Progenitor cell of endocrine pancreas (in vitro differentiated cells): ENCODE data around the gene C11orf86. TPM values are rescaled to one million over a fixed set of nuclear protein-coding genes. Genes with fewer than 3 reads are reported as not detected.
"Not testable (repeated sequence)": the region's sequence is repeated elsewhere in the genome, so short reads cannot be mapped to it uniquely, and the experiment has no call there.

Source experiments
- DNase-seq: peaks from one replicate; pipeline ENCODE4 v3.0.0; 2021; ENCODE audit warnings: low spot score; ENCODE audit not compliant: unreplicated experiment
- H3K27ac Mint-ChIP-seq: 2 replicates; pipeline ENCODE4 v1.8.0; 2021; ENCODE audit warnings: mild to moderate bottlenecking, moderate library complexity, mixed read lengths
- H3K27me3 Mint-ChIP-seq: 2 replicates; pipeline ENCODE4 v1.8.0; 2021; ENCODE audit warnings: mixed read lengths
- H3K36me3 Mint-ChIP-seq: 2 replicates; pipeline ENCODE4 v1.8.0; 2022; ENCODE audit warnings: mixed read lengths; ENCODE audit not compliant: insufficient read depth
- H3K4me1 Mint-ChIP-seq: 2 replicates; pipeline ENCODE4 v1.8.0; 2021; ENCODE audit warnings: low read depth, mixed read lengths
- H3K4me3 Mint-ChIP-seq: 2 replicates; pipeline ENCODE4 v1.8.0; 2021; ENCODE audit warnings: low read depth, mild to moderate bottlenecking, moderate library complexity, mixed read lengths
- H3K9me3 Mint-ChIP-seq: 2 replicates; pipeline ENCODE4 v1.8.0; 2021; ENCODE audit warnings: low read depth, mixed read lengths
- CTCF ChIP-seq: fragments of 200-600 bp; sonication (generic); IDR thresholded peaks from one replicate; pipeline ENCODE4 v1.5.0; 2021; ENCODE audit warnings: antibody characterized with exemption, mild to moderate bottlenecking; ENCODE audit not compliant: unreplicated experiment
- total RNA-seq: library from RNA; stranded (reverse); gene quantifications from 2 replicates; pipeline ENCODE4 v1.2.1, GENCODE V29; 2021

C11orf86 gene
- total RNA-seq, 1 donor from 2014 or later: not detected

GRCh38 chr11:66958956-66959274 is 16.2 kb upstream of the C11orf86 start:
- Mint-ChIP-seq H3K4me1 (peaks cover 5% of the 10 kb centered on the region), H3K36me3 (peaks cover 4% of the 10 kb centered on the region), H3K27me3 (peaks cover 16% of the 10 kb centered on the region), H3K9me3 (peaks cover 5% of the 10 kb centered on the region), H3K27ac (peak overlapping the region; percentile 85), H3K4me3 (peak overlapping the region; percentile 62)
- DNase-seq: no peak
- no peak for TF ChIP-seq CTCF

GRCh38 chr11:66961691-66962213 is 13.4 kb upstream of the C11orf86 start:
- H3K36me3 Mint-ChIP-seq, DNase-seq, H3K4me3 Mint-ChIP-seq, H3K27ac Mint-ChIP-seq, H3K4me1 Mint-ChIP-seq, H3K9me3 Mint-ChIP-seq: not testable (repeated sequence)
- peaks cover 20% of the 10 kb centered on the region for H3K27me3 Mint-ChIP-seq

- Mint-ChIP-seq H3K4me1 (no peaks in the 10 kb centered on the region), H3K27me3 (peaks cover 20% of the 10 kb centered on the region), H3K27ac (no peak overlapping the region), H3K36me3 (peaks cover 2% of the 10 kb centered on the region), H3K4me3 (no peak overlapping the region), H3K9me3 (peaks cover 5% of the 10 kb centered on the region)
- DNase-seq: no peak
- no peak for TF ChIP-seq CTCF
These were observed 12.9 kb upstream of the C11orf86 start for GRCh38 chr11:66962247-66962646.

- Mint-ChIP-seq H3K27ac (no peak overlapping the region), H3K9me3 (peaks cover 5% of the 10 kb centered on the region), H3K4me1 (no peaks in the 10 kb centered on the region), H3K36me3 (peaks cover 2% of the 10 kb centered on the region), H3K27me3 (peaks cover 20% of the 10 kb centered on the region), H3K4me3 (no peak overlapping the region)
- DNase-seq: no peak
- TF ChIP-seq CTCF: no peak
These were observed 12.3 kb upstream of the C11orf86 start for GRCh38 chr11:66962801-66963200.

- H3K9me3 Mint-ChIP-seq: no peaks in the 10 kb centered on the region
- H3K4me1 Mint-ChIP-seq: no peaks in the 10 kb centered on the region
- DNase-seq: no peak
- no peaks in the 10 kb centered on the region for H3K36me3 Mint-ChIP-seq
- H3K27me3 Mint-ChIP-seq: peaks cover 10% of the 10 kb centered on the region
- TF ChIP-seq CTCF: no peak
- no peak overlapping the region for H3K27ac Mint-ChIP-seq
- H3K4me3 Mint-ChIP-seq: no peak overlapping the region
These were observed 10.6 kb upstream of the C11orf86 start for GRCh38 chr11:66964495-66964894.

GRCh38 chr11:66966351-66966750 is 8.8 kb upstream of the C11orf86 start:
- no peak overlapping the region for H3K27ac Mint-ChIP-seq
- H3K4me3 Mint-ChIP-seq: no peak overlapping the region
- no peaks in the 10 kb centered on the region for H3K36me3 Mint-ChIP-seq
- TF ChIP-seq CTCF: no peak
- DNase-seq: no peak
- H3K9me3 Mint-ChIP-seq: no peaks in the 10 kb centered on the region
- H3K4me1 Mint-ChIP-seq: no peaks in the 10 kb centered on the region
- peaks cover 4% of the 10 kb centered on the region for H3K27me3 Mint-ChIP-seq
